Measurements from ENCODE around the gene AKNAD1.

- TF ChIP-seq MAX (IDR thresholded peaks at IDR 0.05; ENCODE audit: low read depth, low read length) (no peak), CTCF (IDR thresholded peaks at IDR 0.05; ENCODE audit: low read depth, low read length) (no peak)
Measured at GRCh38 chr1:108878160-108878469, 21.2 kb upstream of the AKNAD1 start.
